ENCODE measurements around the gene PTPN14.

The PTPN14 gene

GRCh38 chr1:214386747-214387146 is 164.7 kb downstream of the PTPN14 start:
- Histone ChIP-seq H3K4me1 (ENCODE audit: insufficient read depth, low read length) (peaks cover 14% of the 10 kb centered on the region), H3K36me3 (ENCODE audit: insufficient read depth, low read length) (peaks cover 80% of the 10 kb centered on the region), H3K27ac (ENCODE audit: low read depth, low read length) (no peak overlapping the region), H3K27me3 (ENCODE audit: insufficient read depth, low read length) (no peaks in the 10 kb centered on the region), H3K9me3 (ENCODE audit: insufficient read depth, low read depth, low read length) (no peaks in the 10 kb centered on the region), H3K4me3 (ENCODE audit: low read length) (no peak overlapping the region), H3K9ac (ENCODE audit: low read depth, low read length) (no peak overlapping the region)
- 96% methylated on average over 13 of the region's 14 CpGs for WGBS

GRCh38 chr1:214386333-214386732 is 165.1 kb downstream of the PTPN14 start:
- WGBS: 96% methylated on average over 7 of the region's 7 CpGs
- Histone ChIP-seq H3K9ac (ENCODE audit: low read depth, low read length) (no peak overlapping the region), H3K27ac (ENCODE audit: low read depth, low read length) (no peak overlapping the region)

GRCh38 chr1:214385428-214385827 is 166.0 kb downstream of the PTPN14 start:
- WGBS: 100% methylated on average over 1 of the region's 1 CpG
- Histone ChIP-seq H3K36me3 (ENCODE audit: insufficient read depth, low read length) (peaks cover 80% of the 10 kb centered on the region), H3K27ac (ENCODE audit: low read depth, low read length) (no peak overlapping the region), H3K4me3 (ENCODE audit: low read length) (no peak overlapping the region), H3K9me3 (ENCODE audit: insufficient read depth, low read depth, low read length) (no peaks in the 10 kb centered on the region), H3K9ac (ENCODE audit: low read depth, low read length) (no peak overlapping the region), H3K4me1 (ENCODE audit: insufficient read depth, low read length) (peaks cover 17% of the 10 kb centered on the region), H3K27me3 (ENCODE audit: insufficient read depth, low read length) (no peaks in the 10 kb centered on the region)

More at GRCh38 chr1:214386333-214386732, 165.1 kb downstream of the PTPN14 start:
- H3K4me1 ChIP-seq (ENCODE audit: insufficient read depth, low read length): peaks cover 14% of the 10 kb centered on the region
- H3K36me3 ChIP-seq (ENCODE audit: insufficient read depth, low read length): peaks cover 80% of the 10 kb centered on the region
- H3K9me3 ChIP-seq (ENCODE audit: insufficient read depth, low read depth, low read length): no peaks in the 10 kb centered on the region
- no peaks in the 10 kb centered on the region for H3K27me3 ChIP-seq (ENCODE audit: insufficient read depth, low read length)
- no peak overlapping the region for H3K4me3 ChIP-seq (ENCODE audit: low read length)

GRCh38 chr1:214384373-214385079 is 166.9 kb downstream of the PTPN14 start:
- H3K4me3 ChIP-seq (ENCODE audit: low read length): no peak overlapping the region
- no peak overlapping the region for H3K9ac ChIP-seq (ENCODE audit: low read depth, low read length)
- H3K36me3 ChIP-seq (ENCODE audit: insufficient read depth, low read length): peaks cover 71% of the 10 kb centered on the region
- H3K27ac ChIP-seq (ENCODE audit: low read depth, low read length): no peak overlapping the region
- H3K9me3 ChIP-seq (ENCODE audit: insufficient read depth, low read depth, low read length): no peaks in the 10 kb centered on the region
- WGBS: 96% methylated on average over 18 of the region's 18 CpGs
- H3K4me1 ChIP-seq (ENCODE audit: insufficient read depth, low read length): peaks cover 18% of the 10 kb centered on the region
- no peaks in the 10 kb centered on the region for H3K27me3 ChIP-seq (ENCODE audit: insufficient read depth, low read length)

- Histone ChIP-seq H3K4me1 (ENCODE audit: insufficient read depth, low read length) (peaks cover 26% of the 10 kb centered on the region), H3K36me3 (ENCODE audit: insufficient read depth, low read length) (peaks cover 73% of the 10 kb centered on the region), H3K4me3 (ENCODE audit: low read length) (no peak overlapping the region), H3K27me3 (ENCODE audit: insufficient read depth, low read length) (no peaks in the 10 kb centered on the region), H3K9me3 (ENCODE audit: insufficient read depth, low read depth, low read length) (no peaks in the 10 kb centered on the region), H3K27ac (ENCODE audit: low read depth, low read length) (no peak overlapping the region), H3K9ac (ENCODE audit: low read depth, low read length) (no peak overlapping the region)
- 97% methylated on average over 45 of the region's 45 CpGs for WGBS
These were observed 167.7 kb downstream of the PTPN14 start for GRCh38 chr1:214383381-214384372.

GRCh38 chr1:214380986-214381695 is 170.3 kb downstream of the PTPN14 start:
- 87% methylated on average over 1 of the region's 1 CpG for WGBS

GRCh38 chr1:214380396-214380795 is 171.0 kb downstream of the PTPN14 start:
- WGBS: 56% methylated on average over 3 of the region's 3 CpGs
- Histone ChIP-seq H3K27me3 (ENCODE audit: insufficient read depth, low read length) (no peaks in the 10 kb centered on the region), H3K27ac (ENCODE audit: low read depth, low read length) (peak overlapping the region; percentile 52), H3K4me1 (ENCODE audit: insufficient read depth, low read length) (peaks cover 28% of the 10 kb centered on the region), H3K9me3 (ENCODE audit: insufficient read depth, low read depth, low read length) (no peaks in the 10 kb centered on the region), H3K4me3 (ENCODE audit: low read length) (no peak overlapping the region), H3K9ac (ENCODE audit: low read depth, low read length) (no peak overlapping the region), H3K36me3 (ENCODE audit: insufficient read depth, low read length) (peaks cover 74% of the 10 kb centered on the region)

More at GRCh38 chr1:214380986-214381695, 170.3 kb downstream of the PTPN14 start:
- Histone ChIP-seq H3K27me3 (ENCODE audit: insufficient read depth, low read length) (no peaks in the 10 kb centered on the region), H3K9me3 (ENCODE audit: insufficient read depth, low read depth, low read length) (no peaks in the 10 kb centered on the region), H3K9ac (ENCODE audit: low read depth, low read length) (no peak overlapping the region), H3K27ac (ENCODE audit: low read depth, low read length) (peak overlapping the region; percentile 52), H3K4me1 (ENCODE audit: insufficient read depth, low read length) (peaks cover 28% of the 10 kb centered on the region), H3K4me3 (ENCODE audit: low read length) (no peak overlapping the region), H3K36me3 (ENCODE audit: insufficient read depth, low read length) (peaks cover 74% of the 10 kb centered on the region)

GRCh38 chr1:214379236-214379970 is 172.0 kb downstream of the PTPN14 start:
- Histone ChIP-seq H3K4me3 (ENCODE audit: low read length) (no peak overlapping the region), H3K4me1 (ENCODE audit: insufficient read depth, low read length) (peaks cover 28% of the 10 kb centered on the region), H3K27ac (ENCODE audit: low read depth, low read length) (peak overlapping the region; percentile 43; the same call in 1 of the 2 replicates), H3K36me3 (ENCODE audit: insufficient read depth, low read length) (peaks cover 75% of the 10 kb centered on the region), H3K27me3 (ENCODE audit: insufficient read depth, low read length) (no peaks in the 10 kb centered on the region), H3K9ac (ENCODE audit: low read depth, low read length) (no peak overlapping the region), H3K9me3 (ENCODE audit: insufficient read depth, low read depth, low read length) (no peaks in the 10 kb centered on the region)
- WGBS: 75% methylated on average over 6 of the region's 6 CpGs

- H3K36me3 ChIP-seq (ENCODE audit: insufficient read depth, low read length): peaks cover 75% of the 10 kb centered on the region
- no peak overlapping the region for H3K9ac ChIP-seq (ENCODE audit: low read depth, low read length)
- 94% methylated on average over 8 of the region's 8 CpGs for WGBS
- peaks cover 28% of the 10 kb centered on the region for H3K4me1 ChIP-seq (ENCODE audit: insufficient read depth, low read length)
- H3K27ac ChIP-seq (ENCODE audit: low read depth, low read length): no peak overlapping the region
- H3K4me3 ChIP-seq (ENCODE audit: low read length): no peak overlapping the region
- H3K27me3 ChIP-seq (ENCODE audit: insufficient read depth, low read length): no peaks in the 10 kb centered on the region
- no peaks in the 10 kb centered on the region for H3K9me3 ChIP-seq (ENCODE audit: insufficient read depth, low read depth, low read length)
These were observed 172.9 kb downstream of the PTPN14 start for GRCh38 chr1:214378492-214378891.

- H3K27me3 ChIP-seq (ENCODE audit: insufficient read depth, low read length): no peaks in the 10 kb centered on the region
- no peak overlapping the region for H3K27ac ChIP-seq (ENCODE audit: low read depth, low read length)
- no peak overlapping the region for H3K4me3 ChIP-seq (ENCODE audit: low read length)
- H3K4me1 ChIP-seq (ENCODE audit: insufficient read depth, low read length): peaks cover 28% of the 10 kb centered on the region
- peaks cover 71% of the 10 kb centered on the region for H3K36me3 ChIP-seq (ENCODE audit: insufficient read depth, low read length)
- 94% methylated on average over 9 of the region's 9 CpGs for WGBS
- no peaks in the 10 kb centered on the region for H3K9me3 ChIP-seq (ENCODE audit: insufficient read depth, low read depth, low read length)
- H3K9ac ChIP-seq (ENCODE audit: low read depth, low read length): no peak overlapping the region
These were observed 173.5 kb downstream of the PTPN14 start for GRCh38 chr1:214377886-214378285.
